AG09309 (cell line): ENCODE data around the gene ST3GAL3.

Source experiments
- DNase-seq: peaks from one replicate; pipeline ENCODE4 v3.0.0-alpha.2; 2010; ENCODE audit warnings: low read depth
- H3K4me3 ChIP-seq: 2 replicates; pipeline ENCODE4 v1.5.1; 2011; ENCODE audit warnings: mild to moderate bottlenecking, low read depth, low read length, moderate library complexity; ENCODE audit not compliant: control insufficient read depth
- TF ChIP-seq, protein P1 (sequence below): IDR thresholded peaks from 2 replicates; pipeline ENCODE4 v1.5.1; 2011; ENCODE audit warnings: mild to moderate bottlenecking, low read depth, low read length, inconsistent platforms; ENCODE audit not compliant: insufficient read depth, control insufficient read depth; ENCODE audit errors: missing control alignments

ST3GAL3 gene

DNA sequence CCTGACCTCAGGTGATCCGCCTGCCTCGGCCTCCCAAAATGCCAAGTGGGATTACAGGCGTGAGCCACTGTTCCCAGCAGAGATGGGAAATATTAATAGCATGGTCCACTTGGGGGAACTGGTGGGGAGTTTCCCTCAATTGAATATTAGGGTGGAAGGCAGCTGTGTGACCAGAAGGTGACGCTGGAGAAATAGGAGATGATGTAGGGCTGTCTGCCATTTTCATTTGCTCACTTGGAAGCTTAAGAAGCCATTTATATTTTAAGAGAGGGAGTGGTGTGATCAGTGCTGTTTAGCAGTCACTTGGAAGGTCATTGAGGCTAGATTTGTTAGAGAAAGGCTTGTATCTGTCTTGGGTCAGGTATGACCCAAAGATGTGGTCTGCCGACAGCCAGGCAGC, 37.5 kb upstream of the ST3GAL3 start:
- TF ChIP-seq, protein P1, sequence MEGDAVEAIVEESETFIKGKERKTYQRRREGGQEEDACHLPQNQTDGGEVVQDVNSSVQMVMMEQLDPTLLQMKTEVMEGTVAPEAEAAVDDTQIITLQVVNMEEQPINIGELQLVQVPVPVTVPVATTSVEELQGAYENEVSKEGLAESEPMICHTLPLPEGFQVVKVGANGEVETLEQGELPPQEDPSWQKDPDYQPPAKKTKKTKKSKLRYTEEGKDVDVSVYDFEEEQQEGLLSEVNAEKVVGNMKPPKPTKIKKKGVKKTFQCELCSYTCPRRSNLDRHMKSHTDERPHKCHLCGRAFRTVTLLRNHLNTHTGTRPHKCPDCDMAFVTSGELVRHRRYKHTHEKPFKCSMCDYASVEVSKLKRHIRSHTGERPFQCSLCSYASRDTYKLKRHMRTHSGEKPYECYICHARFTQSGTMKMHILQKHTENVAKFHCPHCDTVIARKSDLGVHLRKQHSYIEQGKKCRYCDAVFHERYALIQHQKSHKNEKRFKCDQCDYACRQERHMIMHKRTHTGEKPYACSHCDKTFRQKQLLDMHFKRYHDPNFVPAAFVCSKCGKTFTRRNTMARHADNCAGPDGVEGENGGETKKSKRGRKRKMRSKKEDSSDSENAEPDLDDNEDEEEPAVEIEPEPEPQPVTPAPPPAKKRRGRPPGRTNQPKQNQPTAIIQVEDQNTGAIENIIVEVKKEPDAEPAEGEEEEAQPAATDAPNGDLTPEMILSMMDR, result no peak
- no peak overlapping the region for H3K4me3 ChIP-seq
- no peak for DNase-seq

DNA sequence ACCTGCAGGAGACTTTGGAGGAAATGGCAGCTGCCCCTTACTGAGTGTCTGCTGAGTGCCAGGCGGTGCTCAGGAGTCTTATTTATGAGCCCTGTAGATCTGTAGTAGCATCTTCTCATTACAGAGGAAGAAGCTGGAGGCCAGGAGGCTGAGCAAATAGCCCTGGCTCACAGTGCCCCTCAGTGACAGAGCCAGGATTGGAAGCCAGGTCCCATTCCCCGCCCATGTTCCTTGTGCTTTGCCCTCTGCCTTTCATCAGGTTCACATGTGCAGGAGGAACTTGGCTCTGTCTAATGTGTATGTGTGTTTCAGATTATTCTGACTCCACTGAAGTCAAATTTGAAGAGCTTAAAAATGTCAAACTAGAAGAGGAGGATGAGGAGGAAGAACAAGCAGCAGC, 36.1 kb upstream of the ST3GAL3 start:
- no peak overlapping the region for H3K4me3 ChIP-seq
- DNase-seq, result no peak
- TF ChIP-seq, protein P1, result no peak

DNA sequence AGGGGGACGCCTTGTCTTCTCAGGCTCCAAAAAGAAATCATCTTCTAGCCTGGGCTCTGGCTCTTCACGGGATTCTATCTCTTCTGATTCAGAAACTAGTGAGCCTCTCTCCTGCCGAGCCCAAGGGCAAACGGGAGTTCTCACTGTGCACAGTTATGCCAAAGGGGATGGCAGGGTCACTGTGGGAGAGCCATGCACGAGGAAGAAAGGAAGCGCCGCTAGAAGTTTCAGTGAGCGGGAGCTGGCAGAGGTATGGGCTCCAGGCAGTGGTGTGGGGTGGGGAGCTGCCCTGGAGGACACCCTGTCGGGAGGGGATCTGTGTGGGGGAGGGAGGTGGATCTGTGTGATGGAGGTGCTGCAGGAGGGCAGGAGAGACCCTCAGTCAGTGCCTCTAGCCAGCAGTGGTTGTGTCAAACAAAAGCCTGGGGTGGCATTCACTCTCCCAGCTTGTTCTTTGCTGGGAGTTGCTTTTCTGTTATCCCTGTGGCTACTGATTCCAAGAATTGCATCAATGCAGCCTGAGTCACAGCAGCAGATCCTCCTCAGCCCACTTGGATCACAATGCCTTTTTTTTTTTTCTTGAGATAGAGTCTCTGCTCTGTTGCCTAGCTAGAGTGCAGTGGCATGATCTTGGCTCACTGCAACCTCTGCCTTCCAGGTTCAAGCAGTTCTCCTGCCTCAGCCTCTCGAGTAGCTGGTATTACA, 35.6 kb upstream of the ST3GAL3 start:
- DNase-seq, result no peak

DNA sequence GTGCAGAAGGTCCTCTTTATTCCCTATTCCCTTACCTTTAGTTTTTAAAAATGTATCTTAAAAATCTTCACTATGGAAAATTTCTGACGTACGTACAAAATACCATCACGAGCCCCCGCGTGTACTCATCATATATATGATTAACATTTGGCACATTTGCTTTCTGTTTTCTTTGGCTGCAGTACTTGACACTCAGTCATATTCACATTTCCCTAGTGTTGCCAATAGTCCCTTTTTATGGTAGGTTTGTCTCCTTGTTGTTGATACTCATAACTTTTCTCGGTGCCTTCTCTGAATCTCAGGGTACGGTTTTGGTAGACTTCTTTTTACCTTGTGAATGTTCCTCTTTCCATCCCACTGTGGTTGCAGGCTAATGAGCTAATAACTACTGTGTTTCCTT, 34.1 kb upstream of the ST3GAL3 start:
- no peak for DNase-seq
- H3K4me3 ChIP-seq, result no peak overlapping the region
- TF ChIP-seq, protein P1, result no peak

More for the DNA sequence above, 35.6 kb upstream of the ST3GAL3 start:
- TF ChIP-seq, protein P1, result no peak
- no peak overlapping the region for H3K4me3 ChIP-seq

DNA sequence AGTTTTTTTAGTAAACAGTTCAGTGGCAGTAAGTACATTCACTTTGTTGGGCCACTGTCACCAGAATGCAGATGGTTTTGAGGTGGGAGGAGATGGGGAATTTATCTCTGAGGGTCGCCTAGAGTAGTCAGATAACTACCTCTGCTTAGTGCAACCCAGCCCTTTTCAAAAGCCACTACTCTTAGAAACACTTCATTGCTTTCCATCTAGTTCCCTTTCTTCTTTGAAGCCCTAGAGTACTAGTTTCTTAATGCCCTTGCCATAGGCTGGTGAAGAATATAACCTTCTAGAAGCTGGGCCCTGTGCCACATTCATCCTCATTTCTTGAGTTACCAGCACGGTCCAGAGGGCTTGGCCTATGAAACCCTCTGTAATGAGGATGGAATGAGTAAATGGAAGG, 28.4 kb upstream of the ST3GAL3 start:
- TF ChIP-seq, protein P1, result no peak
- H3K4me3 ChIP-seq, result no peak overlapping the region
- DNase-seq, result no peak

DNA sequence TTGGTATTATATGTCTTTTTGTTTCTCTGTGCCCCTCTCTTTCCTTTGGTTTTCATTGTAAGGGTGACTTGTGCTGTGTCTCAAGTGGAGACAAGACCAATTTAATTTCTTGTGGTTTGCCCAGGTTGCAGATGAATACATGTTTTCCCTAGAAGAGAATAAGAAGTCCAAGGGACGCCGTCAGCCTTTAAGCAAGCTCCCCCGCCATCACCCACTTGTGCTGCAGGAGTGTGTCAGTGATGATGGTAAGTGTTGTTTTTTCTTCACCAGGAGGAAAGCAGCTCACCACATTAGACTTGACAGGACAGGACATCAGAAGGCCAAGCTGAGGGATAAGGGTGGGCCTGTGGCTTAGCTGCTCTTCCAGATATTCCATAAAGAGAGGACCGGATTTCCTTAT, 23.8 kb upstream of the ST3GAL3 start:
- TF ChIP-seq, protein P1, result no peak
- H3K4me3 ChIP-seq, result no peak overlapping the region
- DNase-seq, result no peak
